ENCODE results near the gene TMEM154.
"Not testable (repeated sequence)": the region's sequence is repeated elsewhere in the genome, so short reads cannot be mapped to it uniquely, and the experiment has no call there.

The TMEM154 gene

GRCh38 chr4:152665691-152666395 lies 14.0 kb downstream of the TMEM154 start:
- no peak for DNase-seq

GRCh38 chr4:152664067-152664378 lies 15.8 kb downstream of the TMEM154 start:
- DNase-seq, result not testable (repeated sequence)

- no peak for DNase-seq
These were observed 16.4 kb downstream of the TMEM154 start for GRCh38 chr4:152663203-152664066.

DNA sequence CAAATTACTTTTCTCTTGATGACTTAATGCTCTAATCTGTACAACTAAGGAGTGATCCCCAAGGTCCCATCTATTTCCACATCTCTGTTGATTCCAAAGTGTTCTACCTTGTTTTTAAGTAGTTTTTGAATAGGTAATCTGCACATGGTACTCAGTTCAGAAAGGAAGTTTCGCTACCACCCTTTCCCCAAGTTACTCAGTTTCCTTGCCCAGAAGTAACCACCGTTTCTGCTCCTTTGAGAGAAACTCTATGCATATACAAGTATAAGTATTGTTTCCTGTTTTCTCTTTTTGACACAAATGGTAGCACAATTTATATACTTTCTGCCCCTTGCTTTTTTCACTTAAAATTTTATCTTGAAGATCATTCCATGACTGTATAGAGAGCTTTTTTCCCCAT lies 18.1 kb downstream of the TMEM154 start:
- DNase-seq, result no peak

DNA sequence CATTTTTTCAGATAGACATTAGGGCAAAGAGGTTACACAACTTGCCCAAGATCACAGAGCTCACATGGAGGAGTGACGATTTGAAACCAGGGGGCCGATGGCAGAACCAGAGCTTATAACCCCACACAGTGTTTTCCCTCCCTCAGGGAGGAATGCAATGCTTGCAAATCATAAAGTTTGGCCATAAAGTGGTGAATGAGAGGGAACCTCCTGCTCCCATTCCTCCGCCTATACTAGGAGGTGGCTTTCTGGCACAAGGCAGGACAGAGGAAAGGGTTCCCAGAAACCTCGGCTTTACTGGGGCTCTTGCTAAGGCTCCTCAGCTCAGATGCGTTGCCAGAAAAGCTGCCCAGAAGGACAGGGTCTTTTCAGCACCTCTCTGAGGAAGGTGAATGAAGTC lies 19.3 kb downstream of the TMEM154 start:
- no peak for DNase-seq

DNA sequence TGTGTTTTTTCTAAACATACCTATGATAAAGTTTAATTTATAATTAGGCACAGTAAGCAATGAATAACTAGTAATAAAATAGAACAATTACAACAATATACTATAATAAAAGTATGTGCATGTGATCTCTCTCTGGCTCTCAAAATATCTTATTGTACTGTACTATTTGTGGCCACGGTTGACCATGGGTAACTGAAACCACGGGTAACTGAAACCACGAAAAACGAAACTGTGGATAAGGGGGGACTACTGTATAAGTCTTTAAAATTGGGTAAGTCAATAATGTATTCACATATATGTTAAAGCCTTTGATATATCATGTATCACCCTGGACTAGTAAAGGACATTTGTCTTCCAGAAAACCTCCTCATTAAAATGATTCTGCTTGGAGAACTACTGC lies 20.0 kb downstream of the TMEM154 start:
- no peak for DNase-seq

DNA sequence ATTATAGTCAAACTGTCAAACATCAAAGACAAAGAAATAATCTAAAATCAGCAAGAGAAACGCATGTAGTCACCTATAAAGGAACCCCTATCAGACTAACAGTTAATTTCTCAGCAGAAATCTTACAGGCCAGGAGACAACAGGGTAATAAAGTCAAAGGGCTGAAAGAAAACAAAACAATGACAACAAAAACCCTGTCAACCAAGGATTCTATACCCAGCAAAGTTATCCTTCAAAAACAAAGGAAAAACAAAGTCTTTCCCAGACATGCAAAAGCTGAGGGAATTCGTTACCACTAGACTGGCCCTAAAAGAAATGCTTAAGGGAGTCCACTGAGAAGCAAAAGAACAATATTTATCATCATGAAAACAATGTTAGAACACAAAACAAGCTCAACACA lies 22.1 kb downstream of the TMEM154 start:
- no peak for DNase-seq

GRCh38 chr4:152655272-152656129 lies 24.3 kb downstream of the TMEM154 start:
- no peak for DNase-seq

GRCh38 chr4:152652102-152652501 lies 27.7 kb downstream of the TMEM154 start:
- no peak for DNase-seq

DNA sequence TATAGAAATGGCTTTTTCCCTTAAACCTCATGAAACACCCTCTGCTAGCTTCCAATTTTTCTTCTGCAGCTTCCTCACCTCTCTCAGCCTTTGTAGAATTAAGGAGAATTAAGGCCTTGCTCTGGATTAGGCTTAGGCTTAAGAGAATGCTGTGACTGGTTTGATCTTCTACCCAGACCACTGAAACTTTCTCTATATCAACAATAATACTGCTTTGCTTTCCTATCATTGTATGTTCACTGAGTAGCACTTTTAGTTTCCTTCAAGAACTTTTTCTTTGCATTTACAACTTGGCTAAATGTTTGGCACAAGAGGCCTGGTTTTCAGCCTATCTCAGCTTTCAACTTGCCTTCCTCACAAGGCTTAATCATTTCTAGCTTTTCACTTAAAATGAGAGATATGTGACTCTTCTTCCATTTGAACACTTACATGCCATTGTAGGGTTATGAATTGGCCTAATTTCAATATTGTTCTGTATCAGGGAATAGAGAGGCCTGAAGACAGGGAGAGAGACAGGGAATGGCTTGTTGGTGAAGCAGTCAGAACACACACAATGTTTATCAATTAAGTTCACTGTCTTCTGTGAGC lies 28.2 kb downstream of the TMEM154 start:
- DNase-seq, result no peak

DNA sequence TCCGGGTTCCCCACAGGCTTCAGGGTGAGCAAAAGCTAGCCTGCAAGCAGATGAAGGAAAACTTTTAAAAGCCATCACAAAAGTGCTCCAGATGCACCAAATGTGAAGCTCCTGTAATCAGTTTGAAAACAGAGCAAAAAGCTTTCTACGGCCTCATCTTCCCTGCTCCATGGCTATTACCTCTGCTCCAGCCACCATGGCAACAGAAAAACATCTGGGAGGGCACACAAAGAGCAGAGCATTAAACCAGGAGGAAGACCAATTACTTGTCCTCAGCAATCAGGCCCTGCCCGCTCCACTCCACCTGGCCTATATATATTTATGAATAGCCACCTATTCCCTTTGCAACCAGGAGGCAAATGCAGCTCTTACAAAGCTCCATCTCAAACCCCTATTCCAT lies 33.6 kb downstream of the TMEM154 start:
- DNase-seq, result no peak

DNA sequence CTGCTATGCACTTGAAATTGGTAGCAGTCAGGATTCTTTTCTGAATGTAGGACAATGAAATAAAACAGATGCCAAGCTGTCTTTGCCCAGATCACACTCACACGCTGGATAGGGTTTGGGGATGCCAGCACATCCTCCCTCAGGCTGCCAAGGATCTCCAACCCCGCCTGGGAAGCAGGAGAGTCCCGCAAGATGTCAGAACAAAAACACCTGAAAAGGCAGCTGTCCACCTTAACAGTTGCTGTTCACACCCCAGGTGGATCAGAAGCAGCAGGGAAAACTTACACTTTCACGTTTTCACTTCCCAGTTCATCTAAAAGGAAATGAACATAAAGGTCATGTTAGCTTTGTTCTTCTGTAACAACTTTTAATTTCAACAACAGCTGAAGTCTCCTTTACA lies 35.7 kb downstream of the TMEM154 start:
- no peak for DNase-seq

DNA sequence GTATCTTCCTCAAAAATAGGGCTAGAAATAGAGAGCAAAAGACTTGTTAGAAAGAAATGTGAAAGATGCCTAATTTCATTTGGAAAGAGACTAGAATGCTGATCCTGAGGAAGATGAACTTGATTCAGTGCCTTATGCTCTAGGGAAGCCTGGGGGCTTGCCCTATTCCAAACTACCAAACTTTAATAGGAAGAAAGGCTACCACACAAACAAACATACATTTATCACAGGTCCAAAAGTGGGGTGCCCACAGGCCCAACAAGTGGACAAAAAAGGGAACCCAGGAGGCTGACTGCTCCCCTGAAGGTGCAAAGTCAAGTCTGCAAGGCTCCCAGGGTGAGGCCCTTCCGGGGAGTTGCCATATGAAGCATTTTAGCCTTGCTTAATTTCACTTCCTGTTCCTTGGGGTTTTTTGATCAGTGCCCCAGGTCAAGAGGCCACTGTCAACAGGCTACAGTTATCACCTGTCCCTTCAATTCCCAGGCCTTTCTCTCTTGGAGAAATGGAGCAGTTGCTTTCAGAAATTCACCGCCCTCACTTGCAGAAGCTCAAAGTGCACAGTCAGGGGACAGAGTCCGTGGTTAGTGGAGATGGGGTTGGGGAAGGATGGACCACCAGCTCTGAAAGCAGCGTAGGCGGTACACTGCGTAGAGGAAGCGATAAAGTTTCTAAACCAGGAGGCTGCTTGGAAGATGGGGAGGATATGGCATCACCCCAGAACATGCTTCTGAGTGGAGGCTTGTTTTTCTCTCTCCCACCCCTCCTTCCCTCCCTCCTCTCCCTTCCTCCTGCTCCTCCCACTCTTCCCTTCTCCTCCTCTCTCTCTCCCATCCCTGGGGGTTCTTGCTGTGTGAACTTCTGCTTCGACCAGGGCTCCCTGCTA lies 36.4 kb downstream of the TMEM154 start:
- no peak for DNase-seq

GRCh38 chr4:152640058-152640921 lies 39.5 kb downstream of the TMEM154 start:
- DNase-seq, result no peak

GRCh38 chr4:152635851-152636250 lies 43.9 kb downstream of the TMEM154 start:
- DNase-seq, result no peak

DNA sequence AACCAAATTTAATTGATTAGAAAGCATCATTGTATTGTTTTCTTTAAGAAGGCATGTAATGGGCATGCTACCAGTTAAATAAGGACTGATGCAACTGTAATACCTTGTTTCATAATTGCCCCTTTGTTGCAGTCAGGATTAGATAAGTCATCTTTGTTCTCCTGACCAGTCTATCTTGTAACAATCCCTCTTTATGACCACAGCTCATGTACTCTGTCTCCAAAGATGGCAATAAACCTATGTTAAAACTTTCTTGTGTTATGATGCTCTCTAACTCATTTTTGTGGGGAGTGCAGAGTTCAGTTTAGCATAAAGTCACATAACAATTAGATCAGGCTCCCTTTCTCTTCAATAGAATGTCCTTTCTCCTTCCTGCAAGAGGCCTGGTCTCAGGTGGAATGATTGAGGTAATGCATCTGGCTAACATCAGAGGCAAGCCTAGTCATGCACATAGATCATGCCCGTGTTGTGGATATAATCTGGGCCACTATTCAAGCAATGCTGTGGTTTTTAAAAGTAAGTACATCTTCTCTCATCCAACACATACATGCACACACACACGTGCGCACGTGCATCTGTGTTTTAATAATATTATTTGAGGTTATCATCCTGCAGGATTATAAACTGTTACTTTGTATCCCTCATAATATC lies 45.6 kb downstream of the TMEM154 start:
- no peak for DNase-seq

- DNase-seq, result no peak
These were observed 46.7 kb downstream of the TMEM154 start for GRCh38 chr4:152633118-152633517.

DNA sequence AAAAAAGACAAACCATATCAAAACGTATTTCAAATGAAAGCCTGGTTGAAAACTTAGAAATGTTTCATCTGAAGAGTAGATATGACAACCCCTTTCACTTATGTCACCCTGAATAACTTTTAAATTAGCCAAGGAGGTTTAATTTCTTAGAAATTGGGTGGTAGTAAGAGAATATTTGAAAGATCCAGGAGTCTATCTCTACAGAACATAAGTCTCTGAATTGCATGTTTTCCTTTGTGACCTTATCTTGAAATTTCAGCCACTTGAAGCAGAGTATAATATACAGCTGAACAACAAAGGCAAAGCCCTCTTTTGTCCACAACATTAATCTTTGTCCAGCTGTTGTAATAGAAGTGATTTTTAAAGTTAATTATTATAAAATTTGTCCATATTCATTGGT lies 49.5 kb downstream of the TMEM154 start:
- DNase-seq, result no peak

GRCh38 chr4:152629908-152630307 lies 49.9 kb downstream of the TMEM154 start:
- no peak for DNase-seq

DNA sequence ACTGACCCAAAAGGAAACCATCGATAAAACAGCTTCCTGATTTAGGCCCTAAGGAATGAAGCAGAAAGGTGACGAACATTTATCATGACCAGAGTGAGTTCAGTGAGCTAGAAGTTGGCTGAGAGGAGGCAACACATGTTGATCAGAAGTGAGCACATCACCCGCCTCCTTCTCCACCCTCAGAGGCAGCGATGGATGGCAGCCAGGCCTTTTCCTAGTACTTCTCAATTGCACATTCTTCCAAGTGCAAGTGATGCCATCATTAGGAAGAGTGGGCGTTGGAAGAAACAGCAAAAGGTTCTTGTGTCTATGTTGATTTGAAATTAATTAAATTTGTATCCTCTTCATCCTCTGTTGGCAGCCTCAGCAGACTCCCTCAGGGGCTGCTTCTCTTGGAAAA lies 51.7 kb downstream of the TMEM154 start:
- no peak for DNase-seq

GRCh38 chr4:152626790-152627189 lies 53.0 kb downstream of the TMEM154 start:
- no peak for DNase-seq
